G401 (cell line): ENCODE measurements around the gene AIRE. TPM values are rescaled to one million over a fixed set of nuclear protein-coding genes. Genes with fewer than 3 reads are reported as not detected.

ENCODE experiments used
- DNase-seq: peaks from one replicate; pipeline ENCODE4 v3.0.0-alpha.2; 2015; ENCODE audit warnings: low spot score
- in situ Hi-C: cut with HindIII; loops from 2 replicates; pipeline ENCODE4 v1.10.0; 2016; ENCODE audit warnings: low sequenced_read_pairs, mixed read lengths
- total RNA-seq: library from RNA; depleted of rRNA; stranded (reverse); fragments of >200 nt; shearing (Covaris generic); gene quantifications from 2 replicates; pipeline ENCODE4 v1.2.3, GENCODE V29; 2014

The AIRE gene
- total RNA-seq, 1 experiment from 2014 or later: 1.7 TPM

DNA sequence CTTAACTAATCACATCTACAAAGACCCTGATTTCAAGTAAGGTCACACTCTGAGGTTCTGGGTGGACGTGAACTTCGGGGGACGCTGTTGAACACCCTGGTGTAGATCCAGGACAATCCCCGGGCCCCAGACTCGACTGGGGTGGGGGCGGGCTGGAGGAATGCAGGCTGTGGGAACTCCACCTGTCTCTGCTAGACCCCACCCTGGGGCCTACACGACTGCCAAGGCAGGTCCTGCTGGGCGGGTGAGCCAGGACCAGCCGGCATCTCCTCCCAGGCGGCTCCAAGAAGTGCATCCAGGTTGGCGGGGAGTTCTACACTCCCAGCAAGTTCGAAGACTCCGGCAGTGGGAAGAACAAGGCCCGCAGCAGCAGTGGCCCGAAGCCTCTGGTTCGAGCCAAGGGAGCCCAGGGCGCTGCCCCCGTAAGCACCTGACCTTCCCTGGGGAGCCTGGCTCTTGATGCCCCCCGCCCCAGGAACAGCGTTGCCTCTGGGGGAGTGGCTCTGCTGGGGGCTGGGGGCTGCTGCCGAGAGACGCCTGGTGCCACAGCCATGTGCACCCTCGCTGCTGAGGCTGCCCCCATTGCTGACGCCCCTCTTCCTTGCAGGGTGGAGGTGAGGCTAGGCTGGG, 3.8 kb downstream of the AIRE start:
- in situ Hi-C loops: no loop called here
- no peak for DNase-seq

DNA sequence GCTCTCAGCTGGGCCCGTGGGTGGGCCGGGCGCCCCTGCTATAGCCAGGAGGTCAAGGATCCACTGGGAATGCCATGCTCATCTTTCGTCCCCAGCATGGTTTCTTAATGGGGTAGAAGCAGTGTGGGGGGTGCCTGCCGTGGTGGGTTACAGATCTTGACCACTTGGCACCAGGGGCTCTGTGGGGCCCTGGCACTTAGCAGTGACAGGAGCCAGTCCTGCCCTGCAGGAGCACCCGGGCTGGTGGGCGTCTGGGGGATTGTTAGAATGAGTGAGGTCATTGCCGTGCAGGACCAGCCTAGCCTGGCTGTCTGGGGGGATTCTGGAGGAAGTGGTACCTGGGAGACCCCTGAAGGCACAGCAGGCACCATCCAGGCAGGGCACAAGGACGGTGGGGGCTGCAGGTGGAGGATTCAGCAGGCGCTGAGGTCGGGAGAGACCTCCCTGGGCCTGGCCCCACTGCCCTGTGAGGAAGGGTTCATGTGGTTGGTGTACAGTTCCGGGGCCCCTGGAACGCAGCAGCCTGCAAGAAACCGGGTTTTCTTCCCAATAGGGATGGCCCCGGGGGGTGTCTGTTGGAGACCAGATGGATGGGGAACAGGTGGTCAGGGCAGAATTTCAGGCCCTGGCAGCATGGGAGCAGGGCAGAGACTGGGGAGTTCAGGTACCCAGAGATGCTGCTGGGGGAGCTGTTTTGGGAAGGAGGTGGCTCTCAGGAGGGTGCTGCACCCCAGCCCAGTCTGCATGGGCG, 4.8 kb downstream of the AIRE start:
- DNase-seq: no peak
- in situ Hi-C loops: no loop called here

DNA sequence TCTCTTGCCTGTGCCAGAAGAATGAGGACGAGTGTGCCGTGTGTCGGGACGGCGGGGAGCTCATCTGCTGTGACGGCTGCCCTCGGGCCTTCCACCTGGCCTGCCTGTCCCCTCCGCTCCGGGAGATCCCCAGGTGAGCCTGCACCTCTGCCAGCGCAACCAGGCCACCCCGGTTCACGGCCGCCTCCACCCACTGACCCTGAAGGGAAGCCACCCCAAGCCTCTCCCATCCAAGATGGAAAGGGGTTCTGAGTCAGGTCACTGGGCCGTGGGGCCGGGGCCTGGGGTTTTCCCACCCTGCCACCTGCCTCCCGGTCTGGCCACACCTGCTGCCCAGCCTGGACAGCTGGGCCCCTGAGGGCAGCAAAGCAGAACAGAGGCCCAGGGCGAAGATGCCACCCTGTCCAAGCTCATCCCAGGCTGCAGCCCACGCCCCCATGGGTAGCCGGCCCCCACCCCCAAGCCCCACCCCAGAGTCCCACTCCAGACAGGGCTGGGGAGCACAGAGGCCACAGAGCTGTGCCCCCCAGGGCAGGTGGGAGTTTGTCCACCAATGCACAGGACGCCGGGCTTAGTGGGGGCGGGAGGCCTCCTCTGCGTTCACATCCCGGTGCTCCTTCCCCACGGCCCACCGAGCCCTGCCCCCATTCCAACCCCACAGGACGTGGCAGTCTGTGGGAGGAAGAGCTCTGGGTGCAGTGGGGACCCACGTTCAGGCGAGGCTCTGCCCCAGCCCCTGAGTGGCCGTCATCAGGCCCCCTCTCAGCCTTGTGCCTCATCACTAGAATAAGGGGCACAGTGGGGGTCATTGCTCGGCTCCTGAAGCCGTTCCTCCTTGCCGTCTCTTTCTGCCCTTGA, 5.6 kb downstream of the AIRE start:
- DNase-seq: no peak
- in situ Hi-C loops: no loop called here

DNA sequence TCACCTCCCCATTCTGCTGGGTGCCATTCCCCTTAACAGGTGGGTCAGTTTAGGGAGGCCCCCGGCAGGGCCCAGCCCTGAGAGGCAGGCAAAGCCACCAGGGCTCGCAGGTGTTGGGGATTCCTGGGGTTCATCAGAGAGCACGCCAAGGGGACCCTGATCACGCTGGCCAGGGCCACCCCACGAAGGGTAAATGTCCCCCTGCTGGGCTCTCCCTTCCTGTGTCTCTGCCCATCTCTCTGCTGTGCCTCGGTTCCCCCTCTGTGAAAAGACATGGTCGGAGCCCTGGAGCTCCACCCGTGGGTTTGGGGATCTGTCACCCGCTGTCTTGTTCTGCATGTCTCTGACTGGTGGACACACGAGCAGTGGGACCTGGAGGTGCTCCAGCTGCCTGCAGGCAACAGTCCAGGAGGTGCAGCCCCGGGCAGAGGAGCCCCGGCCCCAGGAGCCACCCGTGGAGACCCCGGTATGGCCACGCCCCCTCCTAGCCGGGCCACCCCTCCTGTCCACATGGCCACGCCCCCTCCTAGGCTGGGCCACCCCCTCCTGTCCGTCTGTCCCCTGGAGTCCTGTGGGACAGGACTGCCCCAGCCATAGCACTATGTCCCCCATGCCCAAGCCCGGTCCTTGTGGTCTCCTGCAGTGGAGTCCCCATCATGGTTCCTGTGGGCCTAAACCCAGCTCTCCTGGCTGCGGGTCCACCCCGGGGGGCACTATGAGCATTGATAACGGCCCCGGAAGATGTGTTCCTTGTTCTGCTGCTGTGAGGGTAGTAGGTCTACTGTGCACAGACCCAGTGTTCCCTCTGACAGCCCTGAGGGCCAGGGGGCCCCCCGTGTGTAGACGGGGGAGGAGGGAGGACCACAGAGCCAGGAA, 6.5 kb downstream of the AIRE start:
- in situ Hi-C loops: no loop called here
- no peak for DNase-seq

DNA sequence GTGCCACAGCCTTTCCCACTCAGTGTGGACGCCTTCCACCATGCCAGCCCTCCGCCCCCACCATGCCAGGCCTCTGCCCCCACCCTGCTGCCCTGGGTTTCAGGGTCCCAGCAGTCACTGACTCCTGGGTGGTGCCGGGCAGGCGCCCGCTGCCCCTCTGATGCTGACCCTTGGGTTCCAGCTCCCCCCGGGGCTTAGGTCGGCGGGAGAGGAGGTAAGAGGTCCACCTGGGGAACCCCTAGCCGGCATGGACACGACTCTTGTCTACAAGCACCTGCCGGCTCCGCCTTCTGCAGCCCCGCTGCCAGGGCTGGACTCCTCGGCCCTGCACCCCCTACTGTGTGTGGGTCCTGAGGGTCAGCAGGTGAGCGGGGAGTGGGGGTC, 7.1 kb downstream of the AIRE start:
- in situ Hi-C loops: no loop called here
- DNase-seq: no peak

DNA sequence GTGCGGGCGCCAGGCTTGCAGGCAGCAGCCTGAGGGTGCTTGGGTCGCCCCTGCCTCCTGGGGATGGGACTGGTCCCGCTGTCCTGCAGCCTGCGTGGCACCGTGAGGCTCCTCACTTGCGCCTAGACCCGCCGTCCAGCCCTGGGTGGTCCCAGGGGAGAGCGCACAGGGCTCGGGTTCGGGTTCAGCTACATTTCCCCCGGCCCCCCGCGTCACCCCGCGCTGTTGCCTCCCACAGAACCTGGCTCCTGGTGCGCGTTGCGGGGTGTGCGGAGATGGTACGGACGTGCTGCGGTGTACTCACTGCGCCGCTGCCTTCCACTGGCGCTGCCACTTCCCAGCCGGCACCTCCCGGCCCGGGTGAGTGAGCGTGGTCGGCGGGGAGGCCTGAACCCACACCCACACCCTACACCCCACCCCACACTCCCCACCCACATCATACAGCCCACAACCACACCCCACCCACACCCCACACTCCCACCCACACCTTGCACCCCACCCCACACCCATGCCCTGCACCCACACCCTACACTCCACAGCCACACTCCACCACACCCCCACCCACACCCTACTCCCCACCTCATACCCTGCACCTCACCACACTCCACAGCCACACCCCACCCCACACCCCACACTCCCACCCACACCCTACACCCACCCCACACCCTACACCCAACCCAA, 8.0 kb downstream of the AIRE start:
- in situ Hi-C loops: no loop called here
- DNase-seq: no peak

DNA sequence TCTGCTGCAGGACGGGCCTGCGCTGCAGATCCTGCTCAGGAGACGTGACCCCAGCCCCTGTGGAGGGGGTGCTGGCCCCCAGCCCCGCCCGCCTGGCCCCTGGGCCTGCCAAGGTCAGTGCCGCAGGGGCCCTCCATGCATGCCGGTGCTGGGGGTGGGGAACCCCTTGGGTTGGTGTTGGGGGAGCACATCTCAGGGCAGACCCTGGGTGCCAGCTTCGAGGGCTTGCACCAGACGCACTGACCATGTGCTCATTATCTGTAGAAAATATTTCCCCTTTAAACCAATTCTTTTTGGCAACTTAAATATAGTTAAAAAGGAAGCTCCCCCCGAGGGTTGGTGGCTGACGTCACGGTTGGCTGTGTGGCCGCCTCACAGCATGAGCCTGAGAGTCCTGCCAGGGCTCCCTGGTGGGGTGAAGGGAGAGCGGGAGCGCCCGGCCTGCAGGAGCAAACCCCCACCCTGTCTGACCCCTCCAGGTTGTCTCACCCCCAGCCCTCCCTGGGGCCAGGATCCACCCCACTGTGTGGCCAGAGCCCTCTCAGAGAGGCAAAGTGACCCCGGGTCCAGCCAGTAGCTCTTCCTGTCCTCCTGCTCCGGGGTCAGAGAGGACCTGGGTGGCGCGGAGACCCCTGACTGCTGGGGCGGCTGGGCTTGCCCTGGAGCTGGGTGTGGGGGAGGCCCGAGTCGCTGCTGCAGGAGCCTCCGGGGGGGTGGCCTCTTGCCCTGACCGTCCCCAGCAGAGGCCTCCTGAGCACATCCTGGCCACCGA, 8.9 kb downstream of the AIRE start:
- in situ Hi-C loops: no loop called here
- DNase-seq: no peak

DNA sequence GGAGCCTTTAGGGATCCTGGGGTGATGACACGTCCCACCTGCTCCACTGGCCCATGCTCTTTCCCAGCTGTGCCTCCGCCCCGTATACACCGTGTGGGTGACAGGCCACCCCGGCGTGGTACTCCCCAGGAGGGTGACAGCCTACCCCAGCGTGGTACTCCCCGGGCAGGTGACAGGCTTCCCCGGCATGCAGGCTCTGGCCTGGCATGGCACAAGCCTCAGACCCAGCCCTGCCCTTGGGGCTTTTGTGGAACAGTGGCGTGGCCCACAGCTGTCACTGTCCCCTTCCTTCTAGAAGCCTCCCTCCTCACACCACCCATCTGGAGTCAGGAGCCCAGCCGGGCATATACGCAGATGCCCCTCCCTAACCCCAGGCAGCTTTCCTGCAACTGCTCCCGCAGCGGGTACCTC, 9.5 kb downstream of the AIRE start:
- in situ Hi-C loops: no loop called here
- DNase-seq: no peak

DNA sequence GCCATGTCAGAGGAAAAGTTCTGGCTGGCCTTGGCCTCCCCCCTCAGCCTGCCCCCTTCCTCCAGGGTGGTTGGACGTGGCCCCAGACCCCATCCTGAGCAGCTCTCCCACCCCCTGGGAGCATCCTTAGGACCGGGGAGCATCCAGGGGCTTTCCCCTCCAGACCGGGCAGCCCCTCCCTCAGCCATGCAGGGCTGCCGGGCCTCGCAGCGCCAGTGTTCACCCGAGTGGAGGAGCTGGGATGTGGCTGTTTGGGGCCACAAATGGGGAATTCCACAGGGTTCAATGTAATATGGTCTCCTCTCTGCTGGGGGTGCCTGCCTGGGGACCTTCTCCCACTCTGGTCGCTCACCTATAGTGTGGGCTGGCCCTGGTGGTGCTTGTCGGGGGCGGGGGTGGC, 10.0 kb downstream of the AIRE start:
- in situ Hi-C loops: no loop called here
- DNase-seq: no peak

DNA sequence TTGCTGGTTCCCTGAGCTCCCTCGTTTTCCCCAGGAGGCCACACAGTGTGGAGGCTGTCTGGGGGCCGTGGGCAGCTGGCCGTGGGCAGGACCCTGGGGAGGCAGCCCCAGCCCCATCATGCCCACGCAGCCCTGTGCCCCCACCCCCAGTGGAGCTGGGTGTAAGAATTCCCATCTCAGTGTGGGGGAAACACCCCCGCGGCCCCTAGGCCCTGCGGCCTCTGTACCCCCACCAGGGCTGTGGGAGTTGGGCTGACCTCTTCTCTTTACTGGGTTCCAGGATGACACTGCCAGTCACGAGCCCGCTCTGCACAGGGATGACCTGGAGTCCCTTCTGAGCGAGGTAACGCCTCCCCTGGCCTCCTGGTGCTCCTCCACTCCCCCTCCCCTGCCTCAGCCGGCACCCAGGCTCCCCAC, 10.4 kb downstream of the AIRE start:
- in situ Hi-C loops: no loop called here
- DNase-seq: no peak

DNA sequence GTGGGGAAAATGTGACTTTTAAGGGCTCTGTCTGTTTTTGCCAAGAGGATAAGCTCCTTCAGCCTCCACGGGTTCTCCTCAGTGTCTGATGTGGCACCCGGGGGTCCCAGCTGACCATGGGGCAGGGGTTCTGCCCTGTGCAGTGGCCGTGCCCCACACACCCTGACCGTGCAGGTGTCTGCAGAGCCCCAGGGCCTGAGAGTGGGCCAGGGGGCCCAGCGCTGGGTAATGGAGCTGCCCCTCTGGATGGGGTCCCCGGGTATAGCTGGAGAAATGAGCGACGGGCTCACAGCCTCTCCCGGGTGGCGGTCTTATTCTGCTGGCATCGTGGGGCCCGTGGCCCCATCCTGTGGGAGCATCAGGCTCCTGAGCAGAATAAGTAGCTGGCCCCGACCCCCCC, 11.2 kb downstream of the AIRE start:
- in situ Hi-C loops: no loop called here
- no peak for DNase-seq

DNA sequence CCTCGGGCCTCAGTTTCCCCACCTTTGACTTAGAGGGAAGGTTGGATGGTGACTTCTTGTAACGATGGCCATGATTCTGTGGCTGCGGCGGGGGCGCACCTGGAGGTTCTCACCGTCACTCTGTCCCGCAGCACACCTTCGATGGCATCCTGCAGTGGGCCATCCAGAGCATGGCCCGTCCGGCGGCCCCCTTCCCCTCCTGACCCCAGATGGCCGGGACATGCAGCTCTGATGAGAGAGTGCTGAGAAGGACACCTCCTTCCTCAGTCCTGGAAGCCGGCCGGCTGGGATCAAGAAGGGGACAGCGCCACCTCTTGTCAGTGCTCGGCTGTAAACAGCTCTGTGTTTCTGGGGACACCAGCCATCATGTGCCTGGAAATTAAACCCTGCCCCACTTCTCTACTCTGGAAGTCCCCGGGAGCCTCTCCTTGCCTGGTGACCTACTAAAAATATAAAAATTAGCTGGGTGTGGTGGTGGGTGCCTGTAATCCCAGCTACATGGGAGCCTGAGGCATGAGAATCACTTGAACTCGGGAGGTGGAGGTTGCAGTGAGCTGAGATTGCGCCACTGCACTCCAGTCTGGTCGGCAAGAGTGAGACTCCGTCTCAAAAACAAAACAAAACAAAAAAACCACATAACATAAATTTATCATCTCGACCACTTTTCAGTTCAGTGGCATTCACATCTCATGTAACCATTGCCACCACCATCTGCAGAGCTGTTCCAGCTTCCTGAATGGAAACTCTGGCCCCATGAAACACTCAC, 12.0 kb downstream of the AIRE start:
- DNase-seq: peak; percentile 85
- in situ Hi-C loops: no loop called here

DNA sequence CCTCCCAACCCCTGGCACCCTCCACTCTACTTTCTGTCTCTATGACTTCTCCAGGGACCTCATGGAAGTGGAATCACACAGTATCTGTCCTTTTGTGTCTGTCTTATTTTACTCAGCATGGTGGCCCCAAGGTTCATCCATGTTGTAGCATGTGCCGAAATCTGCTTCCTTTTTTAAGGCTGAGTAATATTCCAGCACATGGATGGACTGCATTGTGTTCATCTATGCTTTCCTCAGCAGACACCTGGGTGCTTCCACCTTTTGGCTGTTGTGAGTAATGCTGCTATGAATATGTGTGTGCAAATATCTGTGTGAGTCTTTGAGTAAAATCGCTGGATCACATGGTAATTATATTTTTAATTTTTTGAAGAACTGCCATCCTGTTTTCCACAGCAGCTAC, 12.6 kb downstream of the AIRE start:
- no peak for DNase-seq
- in situ Hi-C loops: no loop called here

DNA sequence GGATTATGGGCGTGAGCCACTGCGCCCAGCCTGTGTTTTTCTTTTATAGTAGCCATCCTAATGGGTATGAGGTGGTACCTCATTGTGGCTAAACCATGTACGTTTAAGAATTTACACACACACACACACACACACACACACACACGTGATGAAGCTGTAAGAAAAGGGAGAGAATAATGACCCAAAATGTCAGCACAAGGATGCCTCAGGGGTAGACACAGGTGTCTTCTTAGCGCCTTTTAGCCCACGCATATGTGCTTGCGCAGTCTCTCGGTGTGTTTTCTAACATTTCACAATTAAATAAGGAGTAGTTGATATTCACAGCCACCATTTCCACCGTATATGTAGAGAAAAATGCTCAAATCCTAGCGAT, 13.4 kb downstream of the AIRE start:
- in situ Hi-C loops: no loop called here
- DNase-seq: no peak

DNA sequence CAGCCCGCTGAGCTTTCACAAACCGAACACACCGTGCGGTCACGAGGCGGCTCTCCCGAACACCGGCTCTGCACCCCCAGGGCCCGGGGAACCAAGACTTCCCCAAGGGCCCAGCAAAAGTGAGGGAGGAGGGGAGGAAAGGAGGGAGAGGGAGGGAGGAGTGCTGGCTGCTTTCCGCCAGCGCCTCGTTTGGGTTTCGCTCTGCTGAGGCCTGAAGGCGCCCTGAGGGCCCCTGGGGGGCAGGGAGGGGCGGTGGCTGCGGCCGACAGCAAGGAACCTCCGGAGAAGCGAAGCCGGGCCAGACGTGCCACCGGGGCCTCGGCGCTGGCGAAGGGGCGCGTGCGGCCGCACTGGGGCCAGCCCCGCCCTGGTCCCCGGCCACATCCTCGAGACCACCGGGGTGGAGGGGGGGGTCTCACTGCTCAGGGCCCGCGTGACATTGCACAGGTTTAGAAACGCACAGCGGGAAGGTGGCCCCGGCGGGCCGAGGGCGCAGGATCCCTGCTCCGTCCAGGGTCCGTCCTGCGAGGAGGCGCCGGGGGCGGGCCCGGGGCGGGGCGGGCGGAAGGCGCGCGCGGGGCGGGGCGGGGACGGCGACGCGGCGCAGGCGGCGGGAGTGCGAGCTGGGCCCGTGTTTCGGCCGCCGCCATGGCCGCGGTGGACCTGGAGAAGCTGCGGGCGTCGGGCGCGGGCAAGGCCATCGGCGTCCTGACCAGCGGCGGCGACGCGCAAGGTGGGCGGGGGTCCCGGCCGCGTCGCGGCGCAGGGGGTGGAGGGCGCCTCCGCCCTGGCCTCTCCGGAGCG, 14.0 kb downstream of the AIRE start, which contains the start of gene PFKL:
TSS of gene PFKL (plus strand) at position 596 of the 804 bp plus-strand sequence. CDS start at position 649, 53 bp downstream.
- DNase-seq: peak; percentile 49
- in situ Hi-C loops: no loop called here

DNA sequence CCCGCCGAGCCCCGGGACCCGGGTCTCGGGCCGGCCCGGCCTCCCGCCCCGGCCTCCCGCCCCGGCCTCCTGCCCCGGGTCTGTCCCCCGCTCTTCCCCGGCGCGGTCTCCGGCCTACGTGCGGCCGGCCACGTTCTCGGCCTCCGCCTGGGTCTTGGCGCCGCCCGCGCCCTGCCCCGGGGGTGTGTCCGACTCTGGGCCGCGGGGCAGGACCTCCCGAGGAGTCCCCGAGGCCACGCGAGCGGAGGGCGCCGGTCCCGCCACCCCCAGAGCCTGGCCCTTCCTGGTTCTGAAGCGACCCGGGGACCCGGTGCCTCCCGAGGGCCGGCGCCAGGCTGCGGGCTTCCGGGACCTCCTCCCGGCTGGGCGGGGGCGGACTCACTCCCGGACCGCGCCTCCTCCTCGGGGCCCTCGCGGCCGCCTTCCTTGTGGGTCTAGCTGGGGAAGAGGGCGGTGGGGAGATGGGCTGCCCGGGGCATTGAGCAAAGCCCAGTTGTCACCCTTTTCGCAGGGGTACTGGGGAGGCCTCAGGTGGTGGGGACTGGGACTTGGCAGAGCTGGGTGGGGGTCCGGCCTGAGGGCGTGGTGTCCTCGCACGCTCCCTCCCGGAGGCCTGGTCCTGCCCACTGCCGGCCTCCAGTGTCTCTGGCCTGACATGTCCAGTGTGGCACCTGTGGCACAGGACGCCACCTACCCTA, 14.7 kb downstream of the AIRE start:
- no peak for DNase-seq
- in situ Hi-C loops: no loop called here
